DND-41 (cell line): ENCODE data around the gene FOXJ3.

ENCODE experiments used
- EZH2 ChIP-seq: IDR thresholded peaks from 3 replicates; pipeline ENCODE4 v1.6.1; 2012; ENCODE audit warnings: borderline replicate concordance, low read depth, mild to moderate bottlenecking, moderate library complexity, low read length, inconsistent platforms; ENCODE audit not compliant: severe bottlenecking
- TF ChIP-seq, protein P1 (sequence below): IDR thresholded peaks from 2 replicates; pipeline ENCODE4 v1.5.1; 2012; ENCODE audit warnings: borderline replicate concordance, low read length, moderate library complexity, mild to moderate bottlenecking; ENCODE audit not compliant: poor library complexity, severe bottlenecking; ENCODE audit errors: extremely low read depth

GRCh38 chr1:42264511-42265190 is 70.4 kb downstream of the FOXJ3 start:
- TF ChIP-seq, protein P1, sequence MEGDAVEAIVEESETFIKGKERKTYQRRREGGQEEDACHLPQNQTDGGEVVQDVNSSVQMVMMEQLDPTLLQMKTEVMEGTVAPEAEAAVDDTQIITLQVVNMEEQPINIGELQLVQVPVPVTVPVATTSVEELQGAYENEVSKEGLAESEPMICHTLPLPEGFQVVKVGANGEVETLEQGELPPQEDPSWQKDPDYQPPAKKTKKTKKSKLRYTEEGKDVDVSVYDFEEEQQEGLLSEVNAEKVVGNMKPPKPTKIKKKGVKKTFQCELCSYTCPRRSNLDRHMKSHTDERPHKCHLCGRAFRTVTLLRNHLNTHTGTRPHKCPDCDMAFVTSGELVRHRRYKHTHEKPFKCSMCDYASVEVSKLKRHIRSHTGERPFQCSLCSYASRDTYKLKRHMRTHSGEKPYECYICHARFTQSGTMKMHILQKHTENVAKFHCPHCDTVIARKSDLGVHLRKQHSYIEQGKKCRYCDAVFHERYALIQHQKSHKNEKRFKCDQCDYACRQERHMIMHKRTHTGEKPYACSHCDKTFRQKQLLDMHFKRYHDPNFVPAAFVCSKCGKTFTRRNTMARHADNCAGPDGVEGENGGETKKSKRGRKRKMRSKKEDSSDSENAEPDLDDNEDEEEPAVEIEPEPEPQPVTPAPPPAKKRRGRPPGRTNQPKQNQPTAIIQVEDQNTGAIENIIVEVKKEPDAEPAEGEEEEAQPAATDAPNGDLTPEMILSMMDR: no peak
- no peak for TF ChIP-seq EZH2
